ENCODE results near the gene HSPB6.

GRCh38 chr19:35777086-35777841 lies 20.4 kb upstream of the HSPB6 start:
- TF ChIP-seq POLR2A (IDR thresholded peaks at IDR 0.05; ENCODE audit: low read length) (no peak), FOSB (CRISPR knock-in tag; IDR thresholded peaks at IDR 0.05) (no peak), BHLHE40 (IDR thresholded peaks at IDR 0.05; ENCODE audit: low read depth, low read length) (no peak), PBX3 (IDR thresholded peaks at IDR 0.05) (no peak), RAD21 (conservative IDR thresholded peaks at IDR 0.05 in 1 of 2, IDR thresholded peaks at IDR 0.05 in 1 of 2) (no peak), REST (IDR thresholded peaks at IDR 0.05) (no peak), CHD4 (IDR thresholded peaks at IDR 0.05; ENCODE audit: borderline replicate concordance) (no peak), CTCF (IDR thresholded peaks at IDR 0.05) (no peak), E2F6 (IDR thresholded peaks at IDR 0.05; ENCODE audit: borderline replicate concordance, low read depth) (no peak), HMGXB4 (CRISPR knock-in tag; IDR thresholded peaks at IDR 0.05; ENCODE audit: borderline replicate concordance) (no peak), RFX5 (IDR thresholded peaks at IDR 0.05) (no peak), POLR2AphosphoS2 (conservative IDR thresholded peaks at IDR 0.05; ENCODE audit: low read length) (no peak), RCOR1 (IDR thresholded peaks at IDR 0.05; ENCODE audit: low read depth, low read length) (no peak), ZSCAN20 (CRISPR knock-in tag; IDR thresholded peaks at IDR 0.05) (no peak)

Measured in A549 (cell line).